ENCODE results near the gene ILF3. TPM values are rescaled to one million over a fixed set of nuclear protein-coding genes. Genes with fewer than 3 reads are reported as not detected.
A peak's percentile ranks its signal among the peaks of the same experiment; 100 is the strongest.

The ILF3 gene
- total RNA-seq: 100 to 1,000 TPM; 286 to 439 TPM

DNA sequence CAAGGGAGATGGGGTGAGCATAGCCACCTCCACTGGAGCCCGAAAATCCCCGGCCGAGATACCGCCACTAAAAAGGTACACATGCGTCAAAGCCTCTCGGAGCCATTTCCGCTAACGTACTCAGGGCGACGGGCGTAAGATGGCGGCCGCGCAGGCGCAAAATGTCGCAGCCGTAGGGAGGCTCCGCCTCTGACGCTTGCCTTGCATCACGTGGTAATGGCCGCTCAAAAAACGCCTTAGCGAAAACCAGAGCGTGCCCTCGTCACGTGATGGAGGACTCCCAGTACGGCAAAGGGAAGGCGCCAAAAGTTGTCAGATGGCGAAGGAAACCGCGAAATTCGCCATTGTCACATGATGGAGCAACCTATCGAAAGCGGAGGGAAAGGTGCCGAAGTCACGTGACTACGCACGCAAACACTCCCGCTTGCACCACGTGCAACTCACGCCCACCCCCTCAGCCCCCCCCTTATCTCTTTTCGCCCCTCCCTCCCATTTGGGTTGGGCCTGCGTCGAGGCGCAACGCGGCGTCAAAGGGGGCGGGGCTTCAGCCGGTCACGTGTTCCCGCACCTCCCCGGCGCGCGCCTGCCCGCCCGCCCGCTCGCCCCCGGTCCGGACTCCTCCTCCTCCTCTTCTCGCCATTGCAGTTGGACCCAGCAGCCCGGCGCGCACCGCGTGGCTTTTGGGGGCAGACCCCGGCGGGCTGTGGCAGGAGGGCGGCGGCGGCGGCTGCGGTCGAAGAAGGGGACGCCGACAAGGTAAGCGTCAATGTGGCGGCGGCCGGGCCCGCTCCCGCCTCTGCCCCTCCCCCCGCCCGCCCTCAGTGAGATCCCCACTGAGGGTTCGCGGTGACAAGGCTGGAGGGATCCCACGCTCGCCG, at the start of gene ILF3:
Gene ILF3, plus strand, starts transcription at position 615 of the 878 bp plus-strand sequence. CDS start 16,260 bp downstream, outside the sequence.
- H3K4me3 Mint-ChIP-seq: peak within 1 kb of the TSS; percentile 99
- peak; percentile 84 for ATAC-seq (replicated peaks)
- H3K36me3 Mint-ChIP-seq (ENCODE audit: low read depth): peaks cover 66% of the 10 kb centered on the region
- H3K9me3 Mint-ChIP-seq: no peaks in the 10 kb centered on the region
- H3K27ac Mint-ChIP-seq: peak within 1 kb of the TSS; percentile 97
- H3K27me3 Mint-ChIP-seq: no peaks in the 10 kb centered on the region
- peaks cover 22% of the 10 kb centered on the region for H3K4me1 Mint-ChIP-seq

GRCh38 chr19:10604460-10604980, 49.6 kb upstream of the ILF3 start:
- peak overlapping the region; percentile 94 for H3K27ac Mint-ChIP-seq
- H3K4me3 Mint-ChIP-seq: peak overlapping the region; percentile 88
- no peak for ATAC-seq (replicated peaks)
- H3K4me1 Mint-ChIP-seq: peaks cover 16% of the 10 kb centered on the region
- H3K9me3 Mint-ChIP-seq: no peaks in the 10 kb centered on the region
- H3K36me3 Mint-ChIP-seq (ENCODE audit: low read depth): peaks cover 20% of the 10 kb centered on the region
- no peaks in the 10 kb centered on the region for H3K27me3 Mint-ChIP-seq

GRCh38 chr19:10611907-10612306, 42.2 kb upstream of the ILF3 start:
- H3K36me3 Mint-ChIP-seq (ENCODE audit: low read depth): peaks cover 19% of the 10 kb centered on the region
- no peak overlapping the region for H3K4me3 Mint-ChIP-seq
- H3K27me3 Mint-ChIP-seq: no peaks in the 10 kb centered on the region
- peaks cover 4% of the 10 kb centered on the region for H3K4me1 Mint-ChIP-seq
- no peak overlapping the region for H3K27ac Mint-ChIP-seq
- no peaks in the 10 kb centered on the region for H3K9me3 Mint-ChIP-seq
- no peak for ATAC-seq (replicated peaks)

GRCh38 chr19:10612499-10613119, 41.5 kb upstream of the ILF3 start:
- Mint-ChIP-seq H3K27ac (no peak overlapping the region), H3K36me3 (ENCODE audit: low read depth) (peaks cover 19% of the 10 kb centered on the region), H3K4me1 (peaks cover 8% of the 10 kb centered on the region), H3K4me3 (no peak overlapping the region), H3K9me3 (no peaks in the 10 kb centered on the region), H3K27me3 (no peaks in the 10 kb centered on the region)
- ATAC-seq (replicated peaks): no peak

GRCh38 chr19:10615429-10616023, 38.6 kb upstream of the ILF3 start:
- Mint-ChIP-seq H3K27ac (peak overlapping the region; percentile 78), H3K27me3 (no peaks in the 10 kb centered on the region), H3K4me1 (peaks cover 10% of the 10 kb centered on the region)

DNA sequence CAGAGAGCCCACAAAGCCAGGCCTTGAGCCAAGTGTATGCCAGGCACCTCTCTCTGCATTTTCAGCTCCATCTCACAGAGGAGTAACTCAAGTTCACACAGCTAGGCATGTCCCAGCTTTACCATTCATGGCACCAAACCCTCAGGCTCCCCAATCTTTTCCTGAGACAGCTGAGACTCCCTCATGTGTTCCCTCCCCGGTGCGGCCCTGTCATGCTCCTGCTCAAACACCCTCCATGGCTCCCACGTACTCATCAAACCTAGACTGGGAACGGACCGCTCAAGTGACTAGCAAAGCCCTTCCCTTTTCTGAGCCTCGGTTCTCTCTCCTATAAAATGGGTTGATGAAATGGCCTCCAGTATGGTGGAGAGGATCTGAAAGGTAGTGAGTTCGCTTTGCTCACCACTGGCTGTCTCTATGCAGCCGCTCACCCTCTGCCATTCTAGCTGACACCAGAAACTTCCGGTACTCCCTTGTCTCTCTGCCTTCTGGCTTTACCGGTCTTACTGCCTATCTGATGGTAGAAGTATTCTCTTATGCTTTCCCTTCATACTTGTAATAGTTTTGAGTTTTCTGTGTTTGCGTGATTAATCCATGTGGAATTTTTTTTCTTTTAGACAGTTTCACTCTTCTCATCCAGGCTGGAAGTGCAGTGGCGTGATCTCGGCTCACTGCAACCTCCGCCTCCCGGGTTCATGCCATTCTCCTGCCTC, 36.6 kb upstream of the ILF3 start:
- H3K4me3 Mint-ChIP-seq: no peak overlapping the region
- H3K9me3 Mint-ChIP-seq: no peaks in the 10 kb centered on the region
- no peak for ATAC-seq (replicated peaks)
- H3K4me1 Mint-ChIP-seq: peaks cover 18% of the 10 kb centered on the region
- peaks cover 49% of the 10 kb centered on the region for H3K36me3 Mint-ChIP-seq (ENCODE audit: low read depth)
- H3K27me3 Mint-ChIP-seq: no peaks in the 10 kb centered on the region
- peak overlapping the region; percentile 82 for H3K27ac Mint-ChIP-seq

More at GRCh38 chr19:10615429-10616023, 38.6 kb upstream of the ILF3 start:
- H3K36me3 Mint-ChIP-seq (ENCODE audit: low read depth): peaks cover 34% of the 10 kb centered on the region
- no peaks in the 10 kb centered on the region for H3K9me3 Mint-ChIP-seq
- H3K4me3 Mint-ChIP-seq: no peak overlapping the region
- no peak for ATAC-seq (replicated peaks)

GRCh38 chr19:10618846-10619245, 35.3 kb upstream of the ILF3 start:
- Mint-ChIP-seq H3K4me1 (peaks cover 22% of the 10 kb centered on the region), H3K27ac (no peak overlapping the region), H3K36me3 (ENCODE audit: low read depth) (peaks cover 36% of the 10 kb centered on the region), H3K9me3 (no peaks in the 10 kb centered on the region), H3K4me3 (no peak overlapping the region), H3K27me3 (no peaks in the 10 kb centered on the region)
- no peak for ATAC-seq (replicated peaks)

- Mint-ChIP-seq H3K4me3 (no peak overlapping the region), H3K27me3 (no peaks in the 10 kb centered on the region), H3K36me3 (ENCODE audit: low read depth) (peaks cover 31% of the 10 kb centered on the region), H3K9me3 (no peaks in the 10 kb centered on the region), H3K27ac (peak overlapping the region; percentile 19), H3K4me1 (peaks cover 17% of the 10 kb centered on the region)
- no peak for ATAC-seq (replicated peaks)
Observed at GRCh38 chr19:10620786-10621185, 33.4 kb upstream of the ILF3 start.

GRCh38 chr19:10621966-10622365, 32.2 kb upstream of the ILF3 start:
- peaks cover 17% of the 10 kb centered on the region for H3K4me1 Mint-ChIP-seq
- no peaks in the 10 kb centered on the region for H3K9me3 Mint-ChIP-seq
- no peaks in the 10 kb centered on the region for H3K27me3 Mint-ChIP-seq
- peak overlapping the region; percentile 35 for H3K27ac Mint-ChIP-seq
- H3K4me3 Mint-ChIP-seq: no peak overlapping the region
- peaks cover 37% of the 10 kb centered on the region for H3K36me3 Mint-ChIP-seq (ENCODE audit: low read depth)
- no peak for ATAC-seq (replicated peaks)

- Mint-ChIP-seq H3K36me3 (ENCODE audit: low read depth) (peaks cover 49% of the 10 kb centered on the region), H3K27me3 (no peaks in the 10 kb centered on the region), H3K4me3 (peak overlapping the region; percentile 37), H3K4me1 (peaks cover 12% of the 10 kb centered on the region), H3K9me3 (no peaks in the 10 kb centered on the region), H3K27ac (peak overlapping the region; percentile 63)
- ATAC-seq (replicated peaks): peak; percentile 43
Observed at GRCh38 chr19:10624585-10624984, 29.6 kb upstream of the ILF3 start.

- no peak for ATAC-seq (replicated peaks)
- Mint-ChIP-seq H3K4me3 (peak within 1 kb of the TSS; percentile 37), H3K27me3 (no peaks in the 10 kb centered on the region), H3K27ac (peak within 1 kb of the TSS; percentile 63), H3K9me3 (no peaks in the 10 kb centered on the region), H3K4me1 (peaks cover 12% of the 10 kb centered on the region), H3K36me3 (ENCODE audit: low read depth) (peaks cover 48% of the 10 kb centered on the region)
Observed at GRCh38 chr19:10625003-10625761, 29.0 kb upstream of the ILF3 start, which contains the start of gene SLC44A2. Gene SLC44A2, plus strand, starts transcription at chr19:10625553. Its CDS starts 81 bp downstream, at chr19:10625634.

DNA sequence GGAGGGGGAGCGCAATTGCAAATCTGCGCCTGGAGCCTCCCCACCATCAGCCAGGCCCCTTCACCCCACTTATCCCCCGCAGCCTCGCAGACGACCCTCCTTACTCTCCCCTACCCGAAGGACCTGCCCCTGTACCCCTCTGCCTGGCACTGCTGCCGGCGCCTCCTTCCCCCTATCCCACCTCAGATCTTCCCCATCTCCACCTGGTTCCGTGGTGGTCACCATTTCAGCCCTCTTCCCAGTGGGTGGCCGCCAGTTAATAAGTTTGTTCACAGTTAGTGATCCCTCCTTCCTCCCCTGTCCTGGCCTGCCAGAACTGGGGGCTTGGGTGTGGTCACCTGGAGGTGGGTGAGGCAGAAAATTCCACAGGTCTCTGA, 28.4 kb upstream of the ILF3 start:
- H3K27ac Mint-ChIP-seq: no peak overlapping the region
- no peaks in the 10 kb centered on the region for H3K9me3 Mint-ChIP-seq
- no peaks in the 10 kb centered on the region for H3K27me3 Mint-ChIP-seq
- peaks cover 12% of the 10 kb centered on the region for H3K4me1 Mint-ChIP-seq
- peaks cover 48% of the 10 kb centered on the region for H3K36me3 Mint-ChIP-seq (ENCODE audit: low read depth)
- ATAC-seq (replicated peaks): no peak
- no peak overlapping the region for H3K4me3 Mint-ChIP-seq

DNA sequence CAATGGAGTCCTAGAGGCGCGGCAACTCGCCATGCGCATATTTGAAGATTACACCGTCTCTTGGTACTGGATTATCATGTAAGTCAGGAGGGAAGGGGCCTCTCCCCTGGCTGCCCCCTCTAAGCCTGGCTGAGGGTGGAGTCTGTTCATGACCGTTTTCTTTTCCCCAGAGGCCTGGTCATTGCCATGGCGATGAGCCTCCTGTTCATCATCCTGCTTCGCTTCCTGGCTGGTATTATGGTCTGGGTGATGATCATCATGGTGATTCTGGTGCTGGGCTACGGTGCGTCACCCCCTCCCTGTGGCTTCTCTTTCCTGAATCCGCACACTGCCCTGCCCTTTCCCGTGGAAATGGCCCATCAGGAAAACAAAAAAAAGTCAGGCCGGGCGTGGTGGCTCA, 22.3 kb upstream of the ILF3 start:
- H3K4me3 Mint-ChIP-seq: no peak overlapping the region
- H3K27ac Mint-ChIP-seq: no peak overlapping the region
- no peak for ATAC-seq (replicated peaks)
- no peaks in the 10 kb centered on the region for H3K9me3 Mint-ChIP-seq
- no peaks in the 10 kb centered on the region for H3K27me3 Mint-ChIP-seq
- H3K4me1 Mint-ChIP-seq: no peaks in the 10 kb centered on the region
- H3K36me3 Mint-ChIP-seq (ENCODE audit: low read depth): peaks cover 88% of the 10 kb centered on the region
